Measurements from ENCODE around the gene HOXB5.

Gene HOXB5

DNA sequence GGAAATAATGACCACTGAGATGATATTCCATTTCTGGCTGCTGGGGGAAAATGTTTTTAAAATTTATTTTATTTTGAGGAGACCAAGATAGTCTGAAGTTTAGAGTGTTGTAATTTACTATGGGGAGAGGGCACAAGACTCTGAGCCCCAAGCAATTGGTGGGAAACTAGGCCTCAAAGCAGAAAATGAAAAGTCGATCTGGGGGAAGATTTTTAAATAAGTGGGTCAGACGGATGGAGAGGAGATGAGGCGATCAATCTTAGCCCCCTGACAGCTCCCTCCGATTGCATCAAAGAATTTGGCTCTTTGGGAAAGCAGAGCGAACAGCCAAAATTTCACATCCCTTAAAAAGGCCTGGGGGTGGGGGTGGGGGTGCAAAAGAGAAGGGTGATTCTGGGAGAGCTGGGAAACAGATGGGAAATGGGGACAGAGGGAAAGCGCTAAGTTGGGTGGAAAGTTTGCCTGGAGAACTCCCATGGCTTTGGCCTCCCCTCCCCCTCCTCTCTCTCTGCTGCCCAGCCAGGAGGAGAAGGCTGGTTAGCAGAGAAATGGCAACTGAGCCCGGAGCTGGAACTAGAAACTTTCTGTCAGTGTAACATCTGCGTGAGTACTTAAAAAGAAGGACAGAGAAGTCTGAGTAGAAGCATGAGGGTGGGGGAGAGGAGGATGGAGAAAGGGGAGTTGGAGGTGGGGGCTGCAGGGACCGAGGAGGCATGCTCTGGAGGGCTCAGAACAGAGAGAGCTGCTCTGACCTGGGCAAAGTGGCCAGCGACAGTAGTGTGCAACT is 47.2 kb downstream of the HOXB5 start:
- no peak for DNase-seq

DNA sequence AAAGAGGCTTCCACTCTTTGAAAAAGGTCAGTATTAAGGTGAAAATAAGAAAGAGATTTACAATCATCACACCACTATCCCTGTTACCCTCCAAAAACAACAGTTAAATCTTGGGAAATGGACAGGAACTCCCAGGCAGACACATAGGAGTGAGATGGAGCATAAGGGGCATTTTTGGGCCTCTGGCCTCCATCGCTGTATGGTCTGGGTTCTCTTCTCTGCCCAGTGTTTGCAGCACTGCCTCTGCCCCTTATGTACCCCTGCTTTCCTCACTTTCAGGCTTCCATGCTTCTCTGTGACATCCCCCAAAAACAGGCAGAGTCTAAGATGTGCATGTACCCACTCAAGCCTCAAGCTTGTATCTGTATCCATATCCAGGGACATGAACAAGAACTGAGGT is 48.0 kb downstream of the HOXB5 start:
- no peak for DNase-seq

DNA sequence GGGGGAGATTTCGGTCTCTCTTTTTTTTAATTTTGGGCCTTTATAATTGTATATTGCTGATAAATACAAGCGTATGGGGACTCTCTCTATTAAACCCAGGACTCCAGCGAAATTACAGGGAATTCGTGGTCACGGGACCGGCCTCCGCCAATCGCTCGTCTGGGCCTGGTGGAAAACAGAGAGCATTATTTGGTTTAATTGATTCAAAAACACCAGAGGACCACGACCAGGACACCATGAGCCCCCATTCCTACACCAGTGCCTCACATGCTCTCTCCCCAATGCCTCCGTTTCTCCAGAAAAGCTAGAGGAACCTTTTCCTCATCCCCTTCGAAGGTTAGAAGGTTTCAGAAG is 48.6 kb downstream of the HOXB5 start, which contains the start of gene HOXB2:
Gene HOXB2, minus strand, starts transcription at position 88 of the 354 bp plus-strand sequence. CDS start 198 bp downstream, outside the sequence.
- no peak for DNase-seq

DNA sequence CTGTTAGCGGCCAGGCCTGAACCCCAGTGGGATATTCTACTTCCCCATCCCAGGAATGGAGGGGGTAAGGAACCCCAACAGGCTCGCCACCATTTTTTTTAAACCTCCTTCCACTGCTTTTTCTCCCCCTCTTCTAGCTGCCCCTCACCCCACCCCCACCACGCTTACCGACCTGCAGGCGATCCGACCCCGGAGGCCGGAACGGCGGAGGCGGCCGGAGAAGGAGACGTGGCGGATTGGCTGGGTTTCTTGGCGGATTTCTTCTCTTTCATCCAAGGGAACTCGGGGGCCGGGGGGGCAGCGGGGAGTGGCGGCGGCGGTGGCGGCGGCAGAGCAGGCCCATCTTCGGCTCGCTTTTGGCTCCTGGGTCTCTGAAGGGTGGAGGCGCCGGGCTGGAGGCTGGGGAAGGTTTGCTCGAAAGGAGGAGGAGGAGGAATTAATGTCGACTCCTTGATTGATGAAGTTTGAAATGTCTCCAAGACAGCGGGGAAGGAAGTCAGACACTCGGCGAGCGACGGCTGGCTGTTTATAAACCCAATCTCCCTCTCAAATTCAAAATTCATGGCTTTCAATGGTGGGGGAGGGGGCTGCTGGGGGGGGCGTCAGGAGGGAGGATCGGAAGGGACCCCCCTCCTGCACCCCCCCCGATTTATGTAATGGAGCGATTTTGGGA is 49.1 kb downstream of the HOXB5 start:
- peak; percentile 19 for DNase-seq

DNA sequence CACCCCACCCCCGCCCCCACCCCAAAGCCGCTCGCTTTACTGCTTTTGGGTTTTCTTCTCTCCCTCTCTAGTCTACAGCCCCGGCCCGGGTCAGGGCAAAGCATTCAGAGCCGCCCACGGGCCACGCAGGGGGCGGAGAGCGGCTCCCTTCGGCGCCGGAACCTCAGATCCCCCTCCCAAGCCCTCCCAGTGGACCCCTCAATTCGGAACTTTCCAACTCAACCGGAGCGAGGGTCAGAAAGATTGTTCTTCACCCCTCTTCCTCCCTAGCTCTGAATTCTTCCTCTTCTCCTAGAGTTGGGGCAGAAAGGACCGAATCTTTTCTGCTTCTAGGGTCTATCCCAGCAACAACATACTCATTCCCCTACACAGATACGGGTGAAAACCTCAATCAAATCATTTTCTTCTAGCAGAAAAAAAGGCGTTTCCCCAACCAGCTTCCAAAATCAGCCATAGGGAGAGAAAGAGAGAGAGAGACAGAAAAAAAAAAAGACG is 49.7 kb downstream of the HOXB5 start:
- DNase-seq = no peak

DNA sequence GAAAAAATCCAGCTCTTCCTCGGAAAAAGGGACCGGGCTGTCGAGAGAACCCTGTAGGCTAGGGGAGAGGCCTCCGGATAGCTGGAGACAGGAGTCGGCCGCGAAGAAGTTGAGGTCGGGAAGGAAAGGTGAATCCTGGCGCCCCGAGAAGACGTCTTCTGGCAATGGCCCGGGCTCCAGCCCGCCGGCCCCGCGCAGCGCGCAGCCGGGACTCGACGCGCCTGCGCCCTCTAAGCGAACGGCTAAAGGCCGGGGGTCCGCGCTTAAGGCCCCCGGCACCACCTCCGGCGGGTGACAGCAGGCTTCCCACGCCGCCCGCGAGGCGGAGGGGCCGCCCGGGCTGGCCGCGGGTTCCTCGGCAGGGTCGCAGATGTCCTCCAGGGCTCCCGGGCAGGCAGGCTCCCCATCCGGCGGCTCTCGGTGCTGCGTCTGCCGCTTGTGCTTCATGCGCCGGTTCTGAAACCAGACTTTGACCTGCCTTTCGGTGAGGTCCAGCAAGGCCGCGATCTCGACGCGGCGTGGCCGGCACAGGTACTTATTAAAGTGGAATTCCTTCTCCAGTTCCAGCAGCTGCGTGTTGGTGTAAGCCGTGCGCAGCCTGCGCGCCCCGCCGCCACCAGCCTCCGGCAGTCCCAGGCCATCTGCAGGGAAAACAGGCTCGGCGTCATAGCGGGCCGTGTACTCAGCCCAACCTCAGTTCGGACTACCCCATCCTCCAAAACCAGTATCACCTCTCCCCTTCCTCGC is 50.3 kb downstream of the HOXB5 start:
- DNase-seq = peak; percentile 48

DNA sequence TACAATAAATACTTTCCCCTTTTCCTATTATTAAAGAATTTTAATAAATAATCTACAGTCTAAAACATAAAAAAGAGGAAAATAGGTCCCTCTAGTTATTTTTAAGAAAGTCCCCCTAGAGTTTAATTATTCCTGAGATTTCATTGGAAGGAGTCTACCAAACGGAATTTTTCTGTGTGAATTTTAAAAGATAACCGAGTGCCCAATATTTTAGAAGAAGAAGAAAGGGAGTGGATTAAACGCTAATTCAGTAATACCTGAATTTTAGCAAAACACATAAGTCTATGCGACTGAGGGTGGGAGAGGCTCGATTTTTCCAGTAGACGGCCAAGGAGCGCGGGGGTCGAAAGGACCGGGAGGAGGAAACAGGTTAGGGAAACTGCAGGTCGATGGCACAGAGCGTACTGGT is 50.9 kb downstream of the HOXB5 start:
- no peak for DNase-seq

DNA sequence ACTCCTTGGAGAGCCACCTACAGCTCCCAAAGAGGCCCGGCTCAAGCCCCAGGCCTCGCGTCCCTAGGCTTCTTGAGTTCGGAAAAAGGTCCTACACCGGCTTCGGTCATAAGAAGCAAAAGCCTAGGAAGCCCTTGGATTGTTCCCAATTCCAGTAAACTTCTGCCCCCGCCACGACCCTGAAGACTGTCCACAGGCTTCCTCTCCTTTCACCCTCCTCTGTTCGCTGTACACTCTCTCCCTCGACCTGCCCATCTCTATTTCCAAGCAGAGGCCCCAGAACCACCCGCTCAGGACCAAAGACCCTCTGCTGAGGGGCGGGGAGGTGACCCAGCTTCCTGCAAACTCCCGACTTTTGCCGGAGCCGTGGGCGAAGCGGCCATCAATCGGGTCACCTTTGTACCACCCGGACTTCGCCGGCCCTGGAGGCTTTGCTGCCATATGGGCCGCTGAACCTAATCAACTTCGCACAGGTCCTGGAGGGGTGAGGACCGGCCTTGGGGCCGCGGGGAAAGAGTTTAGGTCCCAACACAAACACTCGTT is 51.4 kb downstream of the HOXB5 start:
- no peak for DNase-seq

DNA sequence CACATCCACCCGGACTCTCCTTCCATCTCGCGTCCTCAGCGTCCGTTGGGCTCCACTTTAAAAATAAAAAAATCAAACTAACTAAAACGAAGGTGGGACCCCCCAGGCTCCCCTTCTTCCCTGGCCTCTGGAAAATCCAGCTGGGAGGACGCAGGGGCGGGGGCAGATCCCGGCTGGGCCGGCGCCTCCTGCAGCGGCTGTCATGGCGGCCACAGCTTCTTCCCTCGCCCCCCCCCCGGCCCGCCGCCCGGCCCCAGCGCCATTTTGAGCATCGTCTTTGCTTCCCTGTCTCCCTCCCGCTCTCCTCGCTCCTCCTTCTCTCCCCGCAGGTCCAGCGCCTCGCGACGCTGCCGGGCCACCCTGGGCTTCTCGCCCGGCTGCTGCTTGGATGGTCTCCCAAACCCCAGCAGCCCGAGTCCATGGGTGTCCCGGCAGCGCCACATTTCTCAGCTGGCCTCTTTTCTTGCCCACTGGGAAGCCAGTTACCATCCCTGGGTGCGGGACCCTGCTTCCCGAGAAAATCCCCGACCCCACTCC is 51.9 kb downstream of the HOXB5 start:
- no peak for DNase-seq
